Caco-2 (cell line): ENCODE measurements around the gene GPX2. TPM values are rescaled to one million over a fixed set of nuclear protein-coding genes. Genes with fewer than 3 reads are reported as not detected.

Experiments
- BruUV-seq: library from RNA; stranded (reverse); fragments of 400-500 nt; replicated peaks from 2 replicates; lab custom pipeline; 2021; lab: Mats Ljungman, UMichigan
- CTCF ChIA-PET: fragments of 300-600 bp; sonication (Branson Sonifier 250); formaldehyde crosslinking; loops from one replicate; lab custom pipeline; 2022; ENCODE audit warnings: antibody characterized with exemption; lab: Charles Lee
- POLR2A ChIA-PET: fragments of 300-600 bp; sonication (Branson Sonifier 250); formaldehyde crosslinking; loops from one replicate; lab custom pipeline; 2022; ENCODE audit warnings: antibody characterized with exemption; lab: Charles Lee
- DNase-seq, 2 experiments: peaks; one replicate each; pipeline versions ENCODE4 v3.0.0 to v3.0.0-alpha.2; 2020 to 2022
- H3K27me3 ChIP-seq: replicated peaks from 2 replicates; pipeline ENCODE4 v1.6.0; 2011; ENCODE audit warnings: low read length; ENCODE audit not compliant: control insufficient read depth, insufficient read depth
- H3K36me3 ChIP-seq: 2 replicates; pipeline ENCODE4 v1.5.1; 2011; ENCODE audit warnings: low read length; ENCODE audit not compliant: control insufficient read depth, insufficient read depth
- H3K4me1 ChIP-seq: fragments of 250-450 bp; sonication (Bioruptor Pico); 2 replicates; pipeline ENCODE4 v1.5.1; 2020; ENCODE audit warnings: mild to moderate bottlenecking
- H3K4me3 ChIP-seq: 2 replicates; pipeline ENCODE4 v1.5.1; 2011; ENCODE audit warnings: low read depth, mild to moderate bottlenecking, control low read depth, low read length
- H3K9me3 ChIP-seq: fragments of 250-450 bp; sonication (Bioruptor Pico); 2 replicates; pipeline ENCODE4 v1.5.1; 2020; ENCODE audit warnings: mild to moderate bottlenecking, moderate library complexity
- H3K27ac Mint-ChIP-seq: one replicate; pipeline ENCODE4 v1.8.0; 2022; ENCODE audit warnings: mixed read lengths; ENCODE audit not compliant: unreplicated experiment
- H3K27me3 Mint-ChIP-seq: one replicate; pipeline ENCODE4 v1.8.0; 2022; ENCODE audit warnings: mixed read lengths; ENCODE audit not compliant: insufficient read depth, unreplicated experiment
- H3K36me3 Mint-ChIP-seq: one replicate; pipeline ENCODE4 v1.8.0; 2022; ENCODE audit warnings: mild to moderate bottlenecking, mixed read lengths; ENCODE audit not compliant: insufficient read depth, unreplicated experiment
- H3K4me1 Mint-ChIP-seq: one replicate; pipeline ENCODE4 v1.8.0; 2022; ENCODE audit warnings: low read depth, mixed read lengths; ENCODE audit not compliant: unreplicated experiment
- H3K4me3 Mint-ChIP-seq: one replicate; pipeline ENCODE4 v1.8.0; 2022; ENCODE audit warnings: mild to moderate bottlenecking, moderate library complexity, mixed read lengths; ENCODE audit not compliant: unreplicated experiment
- H3K9me3 Mint-ChIP-seq: one replicate; pipeline ENCODE4 v1.8.0; 2022; ENCODE audit warnings: mixed read lengths; ENCODE audit not compliant: unreplicated experiment
- intact Hi-C: fragments of 100-400 bp; cut with micrococcal nuclease; formaldehyde crosslinking; loops from one replicate; pipeline ENCODE4 v1.10.0; 2022; ENCODE audit not compliant: unreplicated experiment
- total RNA-seq: library from RNA; stranded (reverse); gene quantifications from 2 replicates; pipeline ENCODE4 v1.2.3, GENCODE V29; 2022
- TF ChIP-seq, protein P1 (sequence below), 2 experiments: fragments of 200-600 bp in 1 of 2; IDR thresholded peaks; 1 replicate in 1 of 2; 2 replicates in 1 of 2; pipeline versions ENCODE4 v1.5.1 to v1.8.0; 2011 to 2022; ENCODE audit warnings: antibody characterized with exemption in 1 of 2, control low read depth in 1 of 2, inconsistent platforms in 1 of 2, low read depth in 1 of 2, low read length in 1 of 2, mild to moderate bottlenecking in 1 of 2, moderate library complexity in 1 of 2; ENCODE audit not compliant: insufficient read depth in 1 of 2, severe bottlenecking in 1 of 2, unreplicated experiment in 1 of 2

Gene GPX2
- total RNA-seq, 1 experiment from 2014 or later: 48.1 TPM

DNA sequence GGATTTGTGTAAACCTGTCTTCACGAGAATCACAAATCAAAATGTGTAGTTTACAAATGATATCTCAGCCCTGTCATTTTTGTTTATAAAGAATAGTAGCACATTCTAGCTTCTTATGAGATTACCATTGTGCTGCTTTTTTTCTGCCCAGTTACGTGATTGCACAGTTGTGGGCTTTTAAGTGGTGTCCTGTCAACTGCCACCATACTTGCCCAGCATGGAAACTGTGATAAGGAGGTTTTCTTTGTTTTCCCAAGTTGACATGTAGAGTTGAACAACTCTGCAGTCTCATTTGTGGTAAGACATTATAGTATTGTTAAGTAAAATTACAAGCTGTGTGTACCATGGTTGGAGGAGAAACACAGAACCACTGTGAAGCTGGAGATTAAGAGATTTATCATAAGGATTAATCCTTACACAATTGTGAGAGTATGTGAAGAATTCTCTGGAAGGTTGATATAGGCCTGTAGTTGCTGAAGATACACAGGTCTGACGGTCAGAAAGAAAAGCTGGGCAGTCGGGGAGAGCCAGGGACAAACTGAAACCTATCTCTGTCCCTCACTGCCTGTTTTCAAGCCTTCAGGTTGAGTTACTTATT lies 16.0 kb downstream of the GPX2 start:
- Mint-ChIP-seq H3K27me3 (no peaks in the 10 kb centered on the region), H3K4me1 (peaks cover 6% of the 10 kb centered on the region), H3K9me3 (no peaks in the 10 kb centered on the region), H3K27ac (no peak overlapping the region), H3K4me3 (no peak overlapping the region), H3K36me3 (peaks cover 20% of the 10 kb centered on the region)
- BruUV-seq: no TSS peak
- TF ChIP-seq, protein P1, sequence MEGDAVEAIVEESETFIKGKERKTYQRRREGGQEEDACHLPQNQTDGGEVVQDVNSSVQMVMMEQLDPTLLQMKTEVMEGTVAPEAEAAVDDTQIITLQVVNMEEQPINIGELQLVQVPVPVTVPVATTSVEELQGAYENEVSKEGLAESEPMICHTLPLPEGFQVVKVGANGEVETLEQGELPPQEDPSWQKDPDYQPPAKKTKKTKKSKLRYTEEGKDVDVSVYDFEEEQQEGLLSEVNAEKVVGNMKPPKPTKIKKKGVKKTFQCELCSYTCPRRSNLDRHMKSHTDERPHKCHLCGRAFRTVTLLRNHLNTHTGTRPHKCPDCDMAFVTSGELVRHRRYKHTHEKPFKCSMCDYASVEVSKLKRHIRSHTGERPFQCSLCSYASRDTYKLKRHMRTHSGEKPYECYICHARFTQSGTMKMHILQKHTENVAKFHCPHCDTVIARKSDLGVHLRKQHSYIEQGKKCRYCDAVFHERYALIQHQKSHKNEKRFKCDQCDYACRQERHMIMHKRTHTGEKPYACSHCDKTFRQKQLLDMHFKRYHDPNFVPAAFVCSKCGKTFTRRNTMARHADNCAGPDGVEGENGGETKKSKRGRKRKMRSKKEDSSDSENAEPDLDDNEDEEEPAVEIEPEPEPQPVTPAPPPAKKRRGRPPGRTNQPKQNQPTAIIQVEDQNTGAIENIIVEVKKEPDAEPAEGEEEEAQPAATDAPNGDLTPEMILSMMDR (IDR thresholded peaks at IDR 0.05; ENCODE audit: insufficient read depth in 1 of 2, low read depth in 1 of 2, low read length in 1 of 2, severe bottlenecking in 1 of 2, unreplicated experiment in 1 of 2): no peak
- Histone ChIP-seq H3K36me3 (peaks cover 2% of the 10 kb centered on the region; the same call in 1 of the 2 replicates), H3K4me1 (no peaks in the 10 kb centered on the region; the same call in 1 of the 2 replicates), H3K27me3 (no peaks in the 10 kb centered on the region), H3K4me3 (no peak overlapping the region), H3K9me3 (no peaks in the 10 kb centered on the region)
- ChIA-PET POLR2A (interaction anchor here (0.5 kb wide), 1 partner anchor 64 kb away, joined by 5 read pairs; no protein-coding TSS in a partner anchor), CTCF (no interaction called here)
- DNase-seq: no peak
- intact Hi-C loops: no loop called here

DNA sequence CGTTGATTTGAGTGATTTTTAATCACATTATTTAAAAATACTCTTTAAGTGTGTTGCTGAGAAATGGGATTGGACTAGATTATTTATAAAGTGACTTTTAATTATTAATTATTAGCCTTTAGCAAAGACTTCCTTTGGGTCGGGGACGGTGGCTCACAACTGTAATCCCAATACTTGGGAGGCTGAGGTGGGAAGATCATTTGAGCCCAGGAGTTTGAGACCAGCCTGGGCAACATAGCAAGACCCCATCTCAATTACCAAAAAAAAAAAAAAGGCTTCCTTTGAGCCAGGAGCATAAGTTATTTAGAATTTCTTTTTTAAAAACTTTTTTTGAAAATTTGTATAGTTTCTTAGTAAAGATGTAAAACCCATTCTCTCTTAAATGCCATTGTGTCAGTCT lies 19.5 kb downstream of the GPX2 start:
- H3K4me3 Mint-ChIP-seq: no peak overlapping the region
- Histone ChIP-seq H3K36me3 (no peaks in the 10 kb centered on the region; the same call in 1 of the 2 replicates), H3K27me3 (no peaks in the 10 kb centered on the region), H3K4me1 (no peaks in the 10 kb centered on the region), H3K4me3 (no peak overlapping the region), H3K9me3 (no peaks in the 10 kb centered on the region)
- intact Hi-C loops: no loop called here
- H3K27me3 Mint-ChIP-seq: no peaks in the 10 kb centered on the region
- DNase-seq: no peak
- H3K4me1 Mint-ChIP-seq: peaks cover 19% of the 10 kb centered on the region
- no peaks in the 10 kb centered on the region for H3K9me3 Mint-ChIP-seq
- BruUV-seq: no TSS peak
- TF ChIP-seq, protein P1 (IDR thresholded peaks at IDR 0.05; ENCODE audit: insufficient read depth in 1 of 2, low read depth in 1 of 2, low read length in 1 of 2, severe bottlenecking in 1 of 2, unreplicated experiment in 1 of 2): no peak
- ChIA-PET CTCF (no interaction called here), POLR2A (interaction anchor here (0.7 kb wide), 1 partner anchor 8 kb away, joined by 3 read pairs; the partner anchor contains the start of gene CHURC1)
- peaks cover 23% of the 10 kb centered on the region for H3K36me3 Mint-ChIP-seq
- H3K27ac Mint-ChIP-seq: no peak overlapping the region

DNA sequence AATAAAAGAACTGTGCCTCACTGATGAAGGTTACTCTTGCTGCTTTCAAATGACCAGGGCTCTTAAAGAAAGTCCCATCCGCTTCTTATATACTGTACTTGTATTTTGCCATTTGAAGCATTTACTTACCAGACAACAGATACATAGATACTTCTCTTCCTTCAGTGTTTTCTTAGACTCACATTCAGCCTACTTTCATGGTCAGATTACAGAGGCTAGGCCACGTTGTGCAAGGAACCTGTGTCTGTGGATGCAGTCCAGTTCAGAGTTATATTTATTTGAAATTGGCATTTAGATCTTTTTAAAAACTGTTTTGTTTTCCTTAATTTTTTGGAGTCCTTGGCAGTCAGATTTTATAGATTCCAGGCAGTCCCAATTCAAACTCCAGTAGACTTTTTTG lies 22.1 kb downstream of the GPX2 start:
- no peak overlapping the region for H3K27ac Mint-ChIP-seq
- peaks cover 18% of the 10 kb centered on the region for H3K4me1 Mint-ChIP-seq
- CTCF ChIA-PET: no interaction called here
- POLR2A ChIA-PET: no interaction called here
- BruUV-seq: no TSS peak
- Histone ChIP-seq H3K9me3 (no peaks in the 10 kb centered on the region), H3K36me3 (no peaks in the 10 kb centered on the region), H3K4me3 (no peak overlapping the region), H3K27me3 (no peaks in the 10 kb centered on the region), H3K4me1 (peaks cover 3% of the 10 kb centered on the region)
- intact Hi-C loops: no loop called here
- peaks cover 16% of the 10 kb centered on the region for H3K36me3 Mint-ChIP-seq
- no peak for DNase-seq
- H3K27me3 Mint-ChIP-seq: no peaks in the 10 kb centered on the region
- H3K9me3 Mint-ChIP-seq: no peaks in the 10 kb centered on the region
- no peak overlapping the region for H3K4me3 Mint-ChIP-seq
- TF ChIP-seq, protein P1 (IDR thresholded peaks at IDR 0.05; ENCODE audit: insufficient read depth in 1 of 2, low read depth in 1 of 2, low read length in 1 of 2, severe bottlenecking in 1 of 2, unreplicated experiment in 1 of 2): no peak
